Mesodermal cell (in vitro differentiated cells): ENCODE data around the gene SLC22A25.

ENCODE experiments used
- H3K27ac ChIP-seq: 2 replicates; pipeline ENCODE4 v1.7.0; 2013; ENCODE audit warnings: mild to moderate bottlenecking, low read depth, low read length, moderate library complexity; ENCODE audit not compliant: severe bottlenecking
- H3K36me3 ChIP-seq: 2 replicates; pipeline ENCODE4 v1.7.1; 2013; ENCODE audit warnings: mild to moderate bottlenecking, low read length, moderate library complexity; ENCODE audit not compliant: control insufficient read depth, insufficient read depth
- H3K4me1 ChIP-seq: one replicate; pipeline ENCODE4 v1.7.1; 2013; ENCODE audit warnings: mild to moderate bottlenecking, low read length; ENCODE audit not compliant: insufficient read depth, control insufficient read depth, poor library complexity, severe bottlenecking
- H3K4me3 ChIP-seq: 2 replicates; pipeline ENCODE4 v1.7.0; 2013; ENCODE audit warnings: low read length, control low read depth, mild to moderate bottlenecking; ENCODE audit not compliant: insufficient read depth, poor library complexity, severe bottlenecking; ENCODE audit errors: extremely low read depth
- H3K9me3 ChIP-seq: 2 replicates; pipeline ENCODE4 v1.7.1; 2013; ENCODE audit warnings: mild to moderate bottlenecking, low read length, moderate library complexity; ENCODE audit not compliant: control insufficient read depth
- WGBS, 2 experiments: methylation state at CpG; one replicate each; pipeline ENCODE4 v1.1.5; 2013; ENCODE audit warnings: missing lambda C conversion rate in 2 of 2; ENCODE audit not compliant: insufficient coverage in 2 of 2; 5-methylcytosine and 5-hydroxymethylcytosine counted together

Gene SLC22A25

DNA sequence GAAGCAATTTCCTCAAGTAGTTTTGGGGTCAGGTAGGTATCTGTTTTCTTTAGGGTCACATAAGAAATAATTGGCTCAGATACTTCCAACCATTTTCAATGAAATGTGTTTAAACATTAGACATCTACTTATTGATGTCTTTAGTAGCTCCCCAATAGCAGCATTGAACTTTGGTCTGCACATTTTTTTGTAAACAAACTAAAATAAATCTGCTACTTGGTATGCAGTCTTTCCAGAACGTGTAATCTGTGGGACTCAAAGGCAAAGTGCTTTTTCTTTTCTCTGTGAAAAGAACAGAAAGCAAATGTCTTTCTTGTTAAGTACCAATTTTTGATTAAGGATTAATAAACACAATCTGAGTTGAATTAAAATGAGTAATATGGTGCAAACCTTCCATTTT is 13.6 kb downstream of the SLC22A25 start:
- no peaks in the 10 kb centered on the region for H3K36me3 ChIP-seq
- H3K27ac ChIP-seq: no peak overlapping the region
- no CpG with 5 or more reads among the region's 1 CpG for WGBS, 2 experiments
- H3K9me3 ChIP-seq: no peaks in the 10 kb centered on the region
- no peak overlapping the region for H3K4me3 ChIP-seq
- H3K4me1 ChIP-seq: no peaks in the 10 kb centered on the region

DNA sequence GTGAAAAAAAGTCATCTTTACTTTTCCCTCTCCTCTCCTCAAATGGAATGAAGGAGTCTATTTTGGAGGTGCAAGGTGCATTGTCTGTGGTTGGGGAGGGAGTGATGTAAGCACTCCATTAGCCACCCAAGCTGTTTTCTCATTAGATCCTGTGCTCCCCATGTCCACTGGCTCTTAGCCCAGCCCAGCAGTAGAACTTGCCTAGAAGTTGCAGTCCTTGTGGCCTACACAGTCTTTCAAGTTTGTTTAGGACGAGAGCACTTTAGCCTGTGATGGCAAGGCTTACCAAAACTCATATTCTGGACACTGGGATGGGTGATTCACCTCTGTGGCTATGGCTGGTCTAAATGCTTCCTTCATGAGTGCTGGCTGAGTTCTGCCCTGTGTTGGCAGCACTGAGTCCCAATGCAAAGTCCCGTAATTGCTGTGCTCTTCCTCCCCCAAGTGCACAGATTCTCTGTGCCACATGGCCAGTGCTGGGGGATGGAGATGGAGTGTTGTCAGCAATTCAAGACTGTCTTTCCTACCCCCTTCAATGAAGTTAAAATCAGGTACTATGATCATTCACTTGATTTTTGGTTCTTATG is 15.8 kb downstream of the SLC22A25 start:
- Histone ChIP-seq H3K36me3 (no peaks in the 10 kb centered on the region), H3K4me3 (no peak overlapping the region), H3K4me1 (no peaks in the 10 kb centered on the region), H3K27ac (no peak overlapping the region), H3K9me3 (no peaks in the 10 kb centered on the region)
- WGBS, 2 experiments: 78 to 86% methylated on average over 1 of the region's 2 CpGs

DNA sequence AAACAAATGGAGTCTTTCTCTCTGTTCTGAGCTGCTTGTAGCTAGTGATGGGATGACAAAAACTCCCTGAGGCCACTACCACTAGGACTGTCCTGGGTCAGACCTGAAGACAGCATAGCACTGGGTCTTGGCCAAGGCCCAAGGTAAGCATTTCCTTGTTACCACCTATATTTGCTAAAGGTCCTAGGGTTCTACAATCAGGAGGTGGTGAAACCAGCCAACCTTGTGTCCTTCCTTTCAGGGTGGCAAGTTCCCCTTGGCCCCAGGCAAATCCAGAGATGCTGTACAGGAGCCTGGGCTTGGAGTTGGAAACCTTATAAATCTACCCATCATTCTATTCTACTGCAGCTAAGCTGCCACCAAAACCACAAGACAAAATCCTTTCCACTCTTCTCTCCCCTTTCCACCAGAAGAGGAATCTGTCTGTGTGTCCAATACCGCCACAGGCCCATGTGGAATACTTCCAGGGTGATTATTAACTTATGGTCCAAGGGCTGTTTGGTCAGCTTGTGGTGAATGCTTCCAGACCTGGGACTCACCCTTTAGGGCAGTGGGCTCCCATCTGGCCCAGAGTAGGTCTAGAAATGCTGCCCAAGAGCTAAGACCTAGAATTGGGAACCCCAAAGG is 16.8 kb downstream of the SLC22A25 start:
- H3K36me3 ChIP-seq: no peaks in the 10 kb centered on the region
- H3K27ac ChIP-seq: no peak overlapping the region
- WGBS, 2 experiments: no CpG with 5 or more reads among the region's 1 CpG
- no peaks in the 10 kb centered on the region for H3K9me3 ChIP-seq
- no peak overlapping the region for H3K4me3 ChIP-seq
- H3K4me1 ChIP-seq: no peaks in the 10 kb centered on the region

DNA sequence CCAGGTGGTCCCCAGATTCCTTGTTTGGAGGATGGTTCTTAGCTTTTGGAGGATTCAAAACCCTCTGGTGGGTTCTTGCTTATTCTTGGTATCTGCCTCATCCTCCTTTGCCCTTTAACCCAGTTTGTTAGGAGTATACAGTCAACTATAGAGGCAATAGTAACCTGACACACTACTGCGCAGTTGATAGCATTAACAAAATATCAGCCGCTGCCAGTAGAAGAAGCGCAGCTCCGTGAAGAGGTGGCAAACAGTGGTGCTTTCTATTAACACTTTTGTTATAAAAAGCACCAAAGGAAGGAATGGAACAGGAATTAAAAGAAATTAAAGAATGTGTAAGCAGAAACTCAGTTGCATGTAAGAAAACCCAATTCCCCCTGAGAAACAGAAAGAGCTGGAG is 29.3 kb downstream of the SLC22A25 start:
- H3K4me1 ChIP-seq: no peaks in the 10 kb centered on the region
- H3K9me3 ChIP-seq: no peaks in the 10 kb centered on the region
- H3K4me3 ChIP-seq: no peak overlapping the region
- no peak overlapping the region for H3K27ac ChIP-seq
- H3K36me3 ChIP-seq: no peaks in the 10 kb centered on the region
- WGBS, 2 experiments: 95% methylated on average over 3 of the region's 4 CpGs; no CpG with 5 or more reads in 1 of the 2 experiments

DNA sequence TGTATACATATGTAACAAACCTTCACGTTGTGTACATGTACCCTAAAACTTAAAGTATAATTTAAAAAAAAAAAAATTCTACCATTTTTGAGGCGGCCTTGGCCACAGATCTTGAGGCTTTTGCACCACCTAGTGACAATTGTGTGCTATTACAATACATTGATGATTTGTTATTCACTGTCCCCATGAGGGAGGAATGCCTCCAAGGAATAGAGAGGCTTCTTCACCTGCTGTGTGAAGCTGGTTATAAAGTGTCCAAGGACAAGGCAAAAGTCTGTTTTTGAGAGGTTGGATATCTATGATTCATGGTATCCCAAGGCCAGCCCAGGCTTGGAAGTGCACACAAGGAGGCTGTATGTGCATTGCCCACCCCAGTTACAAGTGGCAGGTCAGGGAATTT is 30.7 kb downstream of the SLC22A25 start:
- no peaks in the 10 kb centered on the region for H3K36me3 ChIP-seq
- WGBS, 2 experiments: no CpG with 5 or more reads among the region's 2 CpGs
- H3K9me3 ChIP-seq: no peaks in the 10 kb centered on the region
- H3K27ac ChIP-seq: no peak overlapping the region
- H3K4me1 ChIP-seq: no peaks in the 10 kb centered on the region
- no peak overlapping the region for H3K4me3 ChIP-seq

DNA sequence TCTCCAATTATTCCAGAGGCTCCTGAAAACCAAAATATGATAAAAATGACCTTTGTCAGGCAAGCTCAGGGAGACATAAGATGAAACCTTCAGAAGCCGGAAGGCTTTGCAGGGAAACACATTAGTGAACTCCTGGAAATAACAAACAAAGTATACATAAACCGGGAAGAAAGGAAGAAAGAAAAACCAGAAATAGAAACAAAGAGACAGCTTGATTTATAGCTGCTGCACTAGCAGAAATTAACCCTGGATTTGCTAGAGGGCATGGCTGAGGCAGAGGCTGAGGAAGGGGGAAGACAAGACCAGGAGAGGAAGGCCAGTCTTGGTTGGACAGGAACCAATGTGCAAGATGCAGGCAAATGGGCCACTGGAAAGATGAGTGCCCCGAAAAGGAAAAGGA is 33.3 kb downstream of the SLC22A25 start:
- Histone ChIP-seq H3K4me1 (no peaks in the 10 kb centered on the region), H3K27ac (no peak overlapping the region), H3K4me3 (no peak overlapping the region), H3K36me3 (no peaks in the 10 kb centered on the region), H3K9me3 (peaks cover 8% of the 10 kb centered on the region)
- 100% methylated on average over 1 of the region's 3 CpGs; no CpG with 5 or more reads in 1 of the 2 experiments for WGBS, 2 experiments
